HepG2 (cell line): Measurements from ENCODE around the gene SH2D3C.

Experiments used
- CTCF ChIP-seq: sonication (generic); formaldehyde crosslinking; IDR thresholded peaks from 2 replicates; pipeline ENCODE4 v1.5.0; 2020; ENCODE audit warnings: mild to moderate bottlenecking, missing genetic modification reagents, moderate library complexity
- GPBP1L1 ChIP-seq: sonication (generic); formaldehyde crosslinking; IDR thresholded peaks from 2 replicates; pipeline ENCODE4 v1.5.0; 2020; ENCODE audit warnings: mild to moderate bottlenecking, missing genetic modification reagents
- NFE2L2 ChIP-seq: fragments of 150-350 bp; IDR thresholded peaks from 2 replicates; pipeline ENCODE4 v1.6.1; 2014; ENCODE audit warnings: low read length
- TAF1 ChIP-seq: sonication (generic); formaldehyde crosslinking; IDR thresholded peaks from 2 replicates; pipeline ENCODE4 v1.4.0; 2020; ENCODE audit warnings: missing genetic modification reagents
- U2AF1 ChIP-seq: fragments of 200-400 bp; formaldehyde crosslinking; optimal IDR thresholded peaks from 2 replicates; pipeline ENCODE3; 2017; ENCODE audit warnings: mild to moderate bottlenecking, low read depth, low read length
- ZBTB7A ChIP-seq: sonication (generic); formaldehyde crosslinking; IDR thresholded peaks from 2 replicates; pipeline ENCODE4 v1.8.0; 2022; ENCODE audit warnings: mild to moderate bottlenecking, missing genetic modification reagents
- ZNF180 ChIP-seq: sonication (generic); formaldehyde crosslinking; IDR thresholded peaks from 2 replicates; pipeline ENCODE4 v1.4.0; 2020; ENCODE audit warnings: low read depth, missing genetic modification reagents, borderline replicate concordance
- ZNF383 ChIP-seq: sonication (generic); formaldehyde crosslinking; IDR thresholded peaks from 2 replicates; pipeline ENCODE4 v1.4.0; 2020; ENCODE audit warnings: missing genetic modification reagents, mild to moderate bottlenecking, borderline replicate concordance
- ZSCAN21 ChIP-seq: sonication (generic); formaldehyde crosslinking; IDR thresholded peaks from 2 replicates; pipeline ENCODE4 v1.8.0; 2022; ENCODE audit warnings: mild to moderate bottlenecking, missing genetic modification reagents, moderate library complexity, borderline replicate concordance

GRCh38 chr9:127720865-127721227, 57.6 kb downstream of the SH2D3C start:
- TF ChIP-seq TAF1 (no peak), ZBTB7A (CRISPR knock-in tag) (no peak), ZNF180 (CRISPR knock-in tag) (no peak), CTCF (no peak), U2AF1 (no peak), GPBP1L1 (CRISPR knock-in tag) (no peak), ZSCAN21 (no peak), ZNF383 (CRISPR knock-in tag) (no peak), NFE2L2 (no peak)
